ENCODE data around the gene RTBDN.
"Not testable (repeated sequence)": the region's sequence is repeated elsewhere in the genome, so short reads cannot be mapped to it uniquely, and the experiment has no call there.

RTBDN gene

DNA sequence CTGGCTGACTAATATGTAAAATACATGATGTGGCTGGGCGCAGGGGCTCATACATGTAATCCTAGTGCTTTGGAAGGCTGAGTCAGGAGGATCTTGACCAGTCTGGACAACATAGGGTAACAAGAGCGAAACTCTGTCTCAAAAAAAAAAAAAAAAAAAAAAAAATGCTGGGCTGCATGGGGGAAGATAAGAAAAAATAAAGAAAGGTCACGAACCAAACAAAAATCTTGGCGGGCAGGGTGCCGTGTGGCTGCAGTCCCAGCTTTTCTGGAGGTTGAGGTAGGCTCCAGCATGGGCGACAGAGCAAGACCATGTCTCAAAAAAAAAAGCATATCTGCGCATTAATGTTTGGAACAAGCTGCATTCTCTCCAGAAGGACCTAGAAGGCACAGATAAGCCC is 19.3 kb downstream of the RTBDN start:
- Histone ChIP-seq H3K4me1 (ENCODE audit: control insufficient read depth, insufficient read depth, low read length) (no peaks in the 10 kb centered on the region), H3K27ac (ENCODE audit: low read depth, low read length) (no peak overlapping the region), H3K36me3 (ENCODE audit: control insufficient read depth, insufficient read depth, low read length) (peaks cover 54% of the 10 kb centered on the region), H3K9me3 (ENCODE audit: control insufficient read depth, insufficient read depth, low read length) (no peaks in the 10 kb centered on the region), H3K4me3 (ENCODE audit: low read depth, low read length) (no peak overlapping the region), H3K27me3 (ENCODE audit: control insufficient read depth, insufficient read depth, low read length) (no peaks in the 10 kb centered on the region), H3K9ac (ENCODE audit: low read depth, low read length) (no peak overlapping the region)

DNA sequence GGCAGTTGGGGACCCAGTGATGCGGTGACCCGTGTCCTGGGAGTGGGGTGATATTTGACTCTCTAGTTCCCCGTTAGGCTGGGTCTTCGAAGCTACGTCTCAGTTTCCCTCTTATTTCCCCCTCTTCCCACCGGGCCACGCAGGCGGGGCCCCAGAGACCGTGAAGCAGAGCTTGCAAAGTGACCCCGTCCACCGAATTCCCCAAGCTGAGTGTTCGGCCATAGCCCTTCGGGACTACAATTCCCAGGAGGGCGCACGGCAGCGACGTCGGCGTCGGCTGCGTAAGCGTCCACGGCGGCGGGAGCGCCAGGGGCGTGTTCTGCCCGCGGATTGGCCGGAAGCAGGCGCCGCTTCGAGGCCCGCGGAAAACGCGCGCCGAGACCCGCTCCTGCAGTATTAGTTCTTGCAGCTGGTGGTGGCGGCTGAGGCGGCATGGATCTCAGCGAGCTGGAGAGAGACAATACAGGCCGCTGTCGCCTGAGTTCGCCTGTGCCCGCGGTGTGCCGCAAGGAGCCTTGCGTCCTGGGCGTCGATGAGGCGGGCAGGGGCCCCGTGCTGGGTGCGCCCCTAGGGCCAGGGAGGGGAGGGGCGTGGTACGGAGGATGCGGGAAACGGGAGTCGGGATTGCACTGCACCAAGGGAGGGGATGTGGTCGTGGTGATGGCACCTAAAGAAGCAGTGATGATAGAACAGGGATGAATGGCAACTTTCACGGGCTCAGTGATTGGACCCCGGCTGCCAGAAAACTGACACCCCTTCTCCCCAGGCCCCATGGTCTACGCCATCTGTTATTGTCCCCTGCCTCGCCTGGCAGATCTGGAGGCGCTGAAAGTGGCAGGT is 27.9 kb downstream of the RTBDN start, which contains the start of gene RNASEH2A:
TSS of gene RNASEH2A (plus strand) at position 343 of the 840 bp plus-strand sequence. CDS start at position 433, 90 bp downstream.
- Histone ChIP-seq H3K4me3 (ENCODE audit: low read depth, low read length) (peak within 1 kb of the TSS; percentile 79), H3K9me3 (ENCODE audit: control insufficient read depth, insufficient read depth, low read length) (no peaks in the 10 kb centered on the region), H3K9ac (ENCODE audit: low read depth, low read length) (peak within 1 kb of the TSS; percentile 55; the same call in 1 of the 2 replicates), H3K27ac (ENCODE audit: low read depth, low read length) (peak within 1 kb of the TSS; percentile 77), H3K27me3 (ENCODE audit: control insufficient read depth, insufficient read depth, low read length) (no peaks in the 10 kb centered on the region), H3K4me1 (ENCODE audit: control insufficient read depth, insufficient read depth, low read length) (peaks cover 4% of the 10 kb centered on the region), H3K36me3 (ENCODE audit: control insufficient read depth, insufficient read depth, low read length) (peaks cover 32% of the 10 kb centered on the region)

DNA sequence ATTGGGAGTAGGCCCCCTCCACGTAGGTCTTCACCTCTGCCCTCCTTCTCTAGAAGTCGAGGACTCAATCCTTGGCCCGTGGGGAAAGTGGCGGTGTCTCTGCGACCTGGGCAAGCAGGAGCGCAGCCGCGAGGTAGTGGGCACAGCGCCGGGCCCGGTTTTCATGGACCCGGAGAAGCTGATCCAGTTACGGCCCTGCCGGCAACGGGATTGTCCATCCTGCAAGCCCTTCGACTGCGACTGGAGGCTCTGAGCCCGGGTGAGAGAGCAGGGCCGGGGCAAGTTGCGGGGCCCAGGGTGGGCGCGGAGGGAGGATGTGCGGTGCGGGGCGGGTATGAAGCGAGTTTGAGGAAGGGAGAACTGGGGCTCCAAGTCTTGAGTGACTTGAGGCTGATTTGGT is 30.3 kb downstream of the RTBDN start:
- Histone ChIP-seq H3K27ac (ENCODE audit: low read depth, low read length) (no peak overlapping the region), H3K36me3 (ENCODE audit: control insufficient read depth, insufficient read depth, low read length) (peaks cover 24% of the 10 kb centered on the region), H3K9me3 (ENCODE audit: control insufficient read depth, insufficient read depth, low read length) (no peaks in the 10 kb centered on the region), H3K4me1 (ENCODE audit: control insufficient read depth, insufficient read depth, low read length) (peaks cover 11% of the 10 kb centered on the region), H3K4me3 (ENCODE audit: low read depth, low read length) (no peak overlapping the region), H3K9ac (ENCODE audit: low read depth, low read length) (no peak overlapping the region), H3K27me3 (ENCODE audit: control insufficient read depth, insufficient read depth, low read length) (no peaks in the 10 kb centered on the region)

DNA sequence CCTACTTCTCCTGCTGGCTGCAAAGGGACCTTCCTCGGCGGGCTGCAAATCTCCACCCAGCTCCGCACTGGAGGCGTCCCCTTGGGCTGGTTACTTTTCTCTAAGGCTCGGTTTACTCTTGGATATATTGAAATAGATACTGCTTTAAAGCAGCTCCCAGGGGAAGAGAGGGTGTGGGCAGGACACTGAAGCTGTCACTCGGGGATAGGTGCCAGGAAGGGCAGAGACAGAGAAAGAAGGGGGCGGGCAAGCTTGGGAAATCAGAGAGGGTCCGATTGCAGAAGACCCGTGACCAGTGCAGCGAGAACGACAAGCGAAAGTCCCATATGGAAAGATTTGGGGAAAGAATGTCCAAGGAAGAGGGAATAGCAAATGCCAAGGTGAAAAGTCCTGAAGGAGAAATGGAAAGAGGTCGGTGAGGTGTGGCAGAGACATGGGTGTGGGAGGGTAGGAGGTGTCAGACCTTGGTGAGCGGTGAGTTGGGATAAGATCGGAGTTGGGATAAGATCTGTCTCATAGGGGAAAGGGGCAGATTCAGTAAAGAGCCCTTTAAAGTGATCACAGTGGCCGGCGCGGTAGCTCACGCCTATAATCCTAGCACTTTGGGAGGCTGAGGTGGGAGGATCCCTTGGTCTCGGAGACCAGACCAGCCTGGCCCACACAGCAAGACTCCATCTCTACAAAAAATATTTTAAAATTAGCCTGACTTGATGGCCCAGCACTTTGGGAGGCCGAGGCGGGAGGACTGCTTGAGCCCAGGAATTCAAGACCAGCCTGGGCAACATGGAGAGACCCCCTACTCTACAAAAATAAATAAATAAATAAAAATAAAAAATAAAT is 31.9 kb downstream of the RTBDN start:
- Histone ChIP-seq H3K9me3 (ENCODE audit: control insufficient read depth, insufficient read depth, low read length) (no peaks in the 10 kb centered on the region), H3K4me1 (ENCODE audit: control insufficient read depth, insufficient read depth, low read length) (peaks cover 11% of the 10 kb centered on the region), H3K27ac (ENCODE audit: low read depth, low read length) (no peak overlapping the region), H3K36me3 (ENCODE audit: control insufficient read depth, insufficient read depth, low read length) (peaks cover 19% of the 10 kb centered on the region), H3K27me3 (ENCODE audit: control insufficient read depth, insufficient read depth, low read length) (no peaks in the 10 kb centered on the region), H3K9ac (ENCODE audit: low read depth, low read length) (no peak overlapping the region), H3K4me3 (ENCODE audit: low read depth, low read length) (peak overlapping the region; percentile 70)

DNA sequence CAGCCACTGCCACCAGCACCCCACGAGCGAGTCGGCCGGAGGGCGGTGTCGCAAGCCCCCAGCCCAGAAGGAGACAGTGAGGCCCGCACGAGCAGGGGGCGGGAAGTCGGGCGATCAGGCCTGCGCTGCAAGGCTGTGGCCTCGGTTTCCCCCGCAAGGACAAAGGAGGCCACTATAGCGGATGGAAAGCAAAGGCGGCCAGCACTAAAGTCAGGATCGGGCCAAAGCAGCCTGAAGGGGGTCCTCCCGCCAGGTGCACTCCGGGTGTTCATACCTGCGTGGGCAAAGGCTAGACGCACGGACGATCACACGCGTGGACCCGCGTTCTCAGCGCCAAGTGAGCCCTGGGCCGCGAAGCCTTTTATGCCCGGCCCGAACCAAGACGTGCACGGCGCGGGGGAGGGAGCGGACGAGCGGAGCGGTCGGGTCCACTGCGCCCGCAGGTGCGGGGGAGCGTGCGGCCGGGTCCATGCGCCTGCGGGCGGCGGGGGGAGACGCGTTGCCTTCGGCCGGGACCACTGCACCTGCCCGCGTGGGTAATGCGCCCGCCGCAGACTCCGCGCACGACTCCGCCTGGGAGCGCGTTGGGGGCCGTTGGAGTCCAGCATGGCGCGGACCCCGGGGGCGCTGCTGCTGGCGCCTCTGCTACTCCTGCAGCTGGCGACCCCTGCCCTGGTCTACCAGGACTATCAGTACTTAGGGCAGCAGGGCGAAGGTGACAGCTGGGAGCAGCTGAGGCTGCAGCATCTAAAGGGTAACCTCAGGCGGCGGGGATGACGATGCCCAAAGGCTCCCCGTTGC is 32.7 kb downstream of the RTBDN start, which contains the start of the genes PRDX2 and THSD8:
TSS of gene PRDX2 (minus strand) at position 335 of the 801 bp plus-strand sequence. CDS start 539 bp downstream, outside the sequence.
TSS of gene THSD8 (plus strand) at position 604 of the 801 bp plus-strand sequence. CDS start at position 607, 3 bp downstream.
- Histone ChIP-seq H3K9ac (ENCODE audit: low read depth, low read length) (peak within 1 kb of the TSS; percentile 48), H3K27me3 (ENCODE audit: control insufficient read depth, insufficient read depth, low read length) (no peaks in the 10 kb centered on the region), H3K27ac (ENCODE audit: low read depth, low read length) (peak within 1 kb of the TSS; percentile 33), H3K36me3 (ENCODE audit: control insufficient read depth, insufficient read depth, low read length) (peaks cover 19% of the 10 kb centered on the region), H3K9me3 (ENCODE audit: control insufficient read depth, insufficient read depth, low read length) (no peaks in the 10 kb centered on the region), H3K4me1 (ENCODE audit: control insufficient read depth, insufficient read depth, low read length) (peaks cover 11% of the 10 kb centered on the region), H3K4me3 (ENCODE audit: low read depth, low read length) (peak within 1 kb of the TSS; percentile 70)

DNA sequence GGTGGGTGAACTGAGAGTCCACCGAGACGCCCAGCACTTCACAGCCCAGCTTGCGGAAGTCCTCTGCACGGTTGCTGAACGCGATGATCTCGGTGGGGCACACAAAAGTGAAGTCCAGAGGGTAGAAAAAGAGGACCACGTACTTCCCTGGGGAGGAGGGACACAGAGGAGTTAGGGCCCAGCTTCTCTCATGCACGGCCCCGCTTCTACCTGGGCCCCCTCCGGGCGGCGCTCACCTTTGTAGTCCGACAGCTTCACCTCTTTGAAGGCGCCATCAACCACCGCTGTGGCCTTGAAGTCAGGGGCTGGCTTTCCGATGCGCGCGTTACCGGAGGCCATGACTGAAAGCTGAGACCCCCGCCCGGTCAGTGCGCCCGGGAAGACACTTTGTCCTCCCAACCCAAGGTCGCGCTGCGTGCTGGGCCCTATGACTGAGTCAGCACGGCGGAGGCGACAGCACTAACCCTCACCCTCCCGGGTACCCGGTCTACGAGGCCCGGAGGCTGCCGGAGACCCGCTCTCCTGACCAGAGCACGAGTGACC is 33.4 kb downstream of the RTBDN start:
- peak overlapping the region; percentile 48 for H3K9ac ChIP-seq (ENCODE audit: low read depth, low read length)
- peak overlapping the region; percentile 70 for H3K4me3 ChIP-seq (ENCODE audit: low read depth, low read length)
- H3K27ac ChIP-seq (ENCODE audit: low read depth, low read length) = peak overlapping the region; percentile 33
- no peaks in the 10 kb centered on the region for H3K9me3 ChIP-seq (ENCODE audit: control insufficient read depth, insufficient read depth, low read length)
- H3K27me3 ChIP-seq (ENCODE audit: control insufficient read depth, insufficient read depth, low read length) = no peaks in the 10 kb centered on the region
- peaks cover 19% of the 10 kb centered on the region for H3K36me3 ChIP-seq (ENCODE audit: control insufficient read depth, insufficient read depth, low read length)
- peaks cover 13% of the 10 kb centered on the region for H3K4me1 ChIP-seq (ENCODE audit: control insufficient read depth, insufficient read depth, low read length)

DNA sequence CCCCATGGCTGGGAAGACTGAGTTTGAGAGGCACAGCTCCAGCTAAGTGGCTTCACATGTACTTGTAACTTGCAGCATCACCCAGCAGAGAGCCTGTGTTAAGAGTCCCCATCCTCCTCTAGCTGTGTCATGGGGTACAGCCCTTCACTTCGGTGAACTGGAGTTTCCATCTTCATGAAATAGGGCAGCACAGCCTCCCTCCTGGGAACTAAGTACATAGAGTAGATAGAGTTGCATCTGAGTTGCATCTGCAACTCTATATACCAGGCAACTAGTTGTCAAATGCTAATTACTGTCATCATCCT is 34.0 kb downstream of the RTBDN start:
- peaks cover 14% of the 10 kb centered on the region for H3K4me1 ChIP-seq (ENCODE audit: control insufficient read depth, insufficient read depth, low read length)
- no peak overlapping the region for H3K27ac ChIP-seq (ENCODE audit: low read depth, low read length)
- peak overlapping the region; percentile 70 for H3K4me3 ChIP-seq (ENCODE audit: low read depth, low read length)

DNA sequence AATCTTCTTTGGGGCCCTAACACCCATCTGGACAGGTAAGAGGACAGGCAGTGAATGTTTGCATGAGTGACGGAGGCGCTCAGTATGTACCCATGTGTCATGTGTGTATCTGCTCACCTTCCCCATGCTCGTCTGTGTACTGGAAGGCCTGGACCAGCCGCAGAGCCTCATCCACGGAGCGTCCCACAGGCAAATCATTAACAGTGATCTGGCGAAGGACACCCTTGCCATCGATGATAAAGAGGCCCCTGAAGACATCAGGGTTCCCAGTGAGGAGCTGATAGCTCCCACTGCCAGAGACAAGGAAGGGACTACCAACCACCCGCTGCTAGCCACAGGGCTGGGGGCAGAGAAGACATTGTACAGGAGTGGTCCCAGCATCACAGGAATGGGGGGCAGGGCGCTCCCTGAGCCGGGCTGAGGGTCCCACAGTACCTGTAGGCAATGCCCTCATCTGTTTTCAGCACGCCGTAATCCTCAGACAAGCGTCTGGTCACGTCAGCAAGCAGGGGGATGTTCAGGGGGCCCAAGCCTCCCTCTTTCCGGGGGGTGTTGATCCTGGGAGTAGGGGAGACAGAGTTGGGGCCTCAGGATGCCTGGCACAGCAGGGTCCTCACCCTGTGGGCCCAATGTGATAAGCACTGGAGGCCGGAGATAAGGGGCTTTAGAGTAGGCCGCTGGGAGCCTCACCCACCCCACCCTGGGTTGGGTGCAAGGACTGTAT is 34.5 kb downstream of the RTBDN start:
- Histone ChIP-seq H3K4me3 (ENCODE audit: low read depth, low read length) (peak overlapping the region; percentile 70; the same call in 1 of the 2 replicates), H3K27me3 (ENCODE audit: control insufficient read depth, insufficient read depth, low read length) (no peaks in the 10 kb centered on the region), H3K27ac (ENCODE audit: low read depth, low read length) (no peak overlapping the region), H3K9ac (ENCODE audit: low read depth, low read length) (no peak overlapping the region), H3K36me3 (ENCODE audit: control insufficient read depth, insufficient read depth, low read length) (peaks cover 19% of the 10 kb centered on the region), H3K9me3 (ENCODE audit: control insufficient read depth, insufficient read depth, low read length) (no peaks in the 10 kb centered on the region), H3K4me1 (ENCODE audit: control insufficient read depth, insufficient read depth, low read length) (peaks cover 14% of the 10 kb centered on the region)

More for the DNA sequence above, 34.0 kb downstream of the RTBDN start:
- Histone ChIP-seq H3K9ac (ENCODE audit: low read depth, low read length) (peak overlapping the region; percentile 48; the same call in 1 of the 2 replicates), H3K9me3 (ENCODE audit: control insufficient read depth, insufficient read depth, low read length) (no peaks in the 10 kb centered on the region), H3K27me3 (ENCODE audit: control insufficient read depth, insufficient read depth, low read length) (no peaks in the 10 kb centered on the region), H3K36me3 (ENCODE audit: control insufficient read depth, insufficient read depth, low read length) (peaks cover 19% of the 10 kb centered on the region)

DNA sequence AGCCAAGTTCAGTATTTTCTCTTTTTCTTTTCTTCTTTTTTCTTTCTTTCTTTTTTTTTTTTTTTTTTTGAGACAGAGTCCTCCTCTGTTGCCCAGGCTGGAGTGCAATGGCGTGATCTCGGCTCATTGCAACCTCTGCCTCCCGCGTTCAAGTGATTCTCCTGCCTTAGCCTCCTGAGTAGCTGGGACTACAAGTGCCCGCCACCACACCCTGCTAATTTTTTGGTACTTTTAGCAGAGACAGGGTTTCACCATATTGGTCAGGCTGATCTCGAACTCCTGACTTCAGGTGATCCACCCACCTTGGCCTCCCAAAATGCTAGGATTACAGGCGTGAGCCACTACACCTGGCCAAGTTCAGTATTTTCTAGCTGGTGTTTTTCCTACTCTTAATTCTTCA is 36.8 kb downstream of the RTBDN start:
- H3K4me1 ChIP-seq (ENCODE audit: control insufficient read depth, insufficient read depth, low read length) = peaks cover 21% of the 10 kb centered on the region
- H3K36me3 ChIP-seq (ENCODE audit: control insufficient read depth, insufficient read depth, low read length) = peaks cover 19% of the 10 kb centered on the region
- not testable (repeated sequence) for H3K27ac ChIP-seq (ENCODE audit: low read depth, low read length); H3K9me3 ChIP-seq (ENCODE audit: control insufficient read depth, insufficient read depth, low read length); H3K4me3 ChIP-seq (ENCODE audit: low read depth, low read length); H3K27me3 ChIP-seq (ENCODE audit: control insufficient read depth, insufficient read depth, low read length); H3K9ac ChIP-seq (ENCODE audit: low read depth, low read length)

Measured in HUES48 (cell line).